Tibial nerve (tissue), 3 donors: ENCODE results near the gene DDX10.

Source experiments
- POLR2A ChIP-seq, 2 donors: fragments of 450-650 bp; IDR thresholded peaks; one replicate each; pipeline ENCODE4 v1.6.1; 2017; ENCODE audit warnings: antibody characterized with exemption in 2 of 2, mild to moderate bottlenecking in 2 of 2, moderate library complexity in 2 of 2
- TF ChIP-seq, protein P1 (sequence below), 5 experiments: fragments of 200-600 bp in 3 of 5; fragments of 450-650 bp in 2 of 5; sonication (generic) in 3 of 5; IDR thresholded peaks; one replicate each; pipeline ENCODE4 v1.5.1; 2016 to 2019; ENCODE audit warnings: antibody characterized with exemption in 5 of 5, mild to moderate bottlenecking in 3 of 5, moderate library complexity in 2 of 5

DNA sequence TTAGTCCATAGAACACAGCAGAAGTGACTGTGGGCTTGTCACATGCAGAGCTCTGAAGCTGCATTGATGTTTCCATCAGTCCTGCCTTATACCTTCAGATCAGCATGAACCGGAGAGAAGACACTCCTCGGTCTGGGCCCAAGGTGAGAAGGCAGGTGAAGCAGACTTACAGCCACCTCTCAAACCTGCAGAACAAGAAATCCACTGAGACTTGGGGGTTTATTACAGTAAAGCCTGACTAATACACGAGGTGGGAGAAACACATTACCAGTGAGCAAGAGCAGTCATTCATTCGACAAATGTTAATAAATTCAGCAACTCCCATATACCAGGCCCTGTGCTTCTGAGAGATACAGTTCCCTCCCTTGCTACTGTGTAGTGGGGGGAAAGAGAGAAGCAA, 279.0 kb downstream of the DDX10 start:
- TF ChIP-seq POLR2A (IDR thresholded peaks at IDR 0.05): no peak
- TF ChIP-seq, protein P1, sequence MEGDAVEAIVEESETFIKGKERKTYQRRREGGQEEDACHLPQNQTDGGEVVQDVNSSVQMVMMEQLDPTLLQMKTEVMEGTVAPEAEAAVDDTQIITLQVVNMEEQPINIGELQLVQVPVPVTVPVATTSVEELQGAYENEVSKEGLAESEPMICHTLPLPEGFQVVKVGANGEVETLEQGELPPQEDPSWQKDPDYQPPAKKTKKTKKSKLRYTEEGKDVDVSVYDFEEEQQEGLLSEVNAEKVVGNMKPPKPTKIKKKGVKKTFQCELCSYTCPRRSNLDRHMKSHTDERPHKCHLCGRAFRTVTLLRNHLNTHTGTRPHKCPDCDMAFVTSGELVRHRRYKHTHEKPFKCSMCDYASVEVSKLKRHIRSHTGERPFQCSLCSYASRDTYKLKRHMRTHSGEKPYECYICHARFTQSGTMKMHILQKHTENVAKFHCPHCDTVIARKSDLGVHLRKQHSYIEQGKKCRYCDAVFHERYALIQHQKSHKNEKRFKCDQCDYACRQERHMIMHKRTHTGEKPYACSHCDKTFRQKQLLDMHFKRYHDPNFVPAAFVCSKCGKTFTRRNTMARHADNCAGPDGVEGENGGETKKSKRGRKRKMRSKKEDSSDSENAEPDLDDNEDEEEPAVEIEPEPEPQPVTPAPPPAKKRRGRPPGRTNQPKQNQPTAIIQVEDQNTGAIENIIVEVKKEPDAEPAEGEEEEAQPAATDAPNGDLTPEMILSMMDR (IDR thresholded peaks at IDR 0.05): no peak
